ENCODE measurements around the gene ST8SIA6.
"Not testable (repeated sequence)": the region's sequence is repeated elsewhere in the genome, so short reads cannot be mapped to it uniquely, and the experiment has no call there.

Gene ST8SIA6

GRCh38 chr10:17456032-17456548, 1.7 kb upstream of the ST8SIA6 start:
- no peak for DNase-seq (ENCODE audit: low spot score)

- DNase-seq (ENCODE audit: low spot score): no peak
Observed at GRCh38 chr10:17455015-17455520, 673 bp upstream of the ST8SIA6 start.

GRCh38 chr10:17453373-17454091, 863 bp downstream of the ST8SIA6 start:
- peak; percentile 64 for DNase-seq (ENCODE audit: low spot score)

GRCh38 chr10:17453035-17453372, 1.4 kb downstream of the ST8SIA6 start:
- DNase-seq (ENCODE audit: low spot score): no peak

GRCh38 chr10:17452060-17452841, 2.1 kb downstream of the ST8SIA6 start:
- no peak for DNase-seq (ENCODE audit: low spot score)

- DNase-seq (ENCODE audit: low spot score): no peak
Observed at GRCh38 chr10:17450024-17450423, 4.4 kb downstream of the ST8SIA6 start.

GRCh38 chr10:17445400-17445998, 8.9 kb downstream of the ST8SIA6 start:
- no peak for DNase-seq (ENCODE audit: low spot score)

GRCh38 chr10:17444388-17444714, 10.0 kb downstream of the ST8SIA6 start:
- DNase-seq (ENCODE audit: low spot score): no peak

GRCh38 chr10:17443707-17444387, 10.5 kb downstream of the ST8SIA6 start:
- no peak for DNase-seq (ENCODE audit: low spot score)

- no peak for DNase-seq (ENCODE audit: low spot score)
Observed at GRCh38 chr10:17438583-17438982, 15.8 kb downstream of the ST8SIA6 start.

- DNase-seq (ENCODE audit: low spot score): not testable (repeated sequence)
Observed at GRCh38 chr10:17436578-17436977, 17.8 kb downstream of the ST8SIA6 start.

GRCh38 chr10:17435953-17436352, 18.4 kb downstream of the ST8SIA6 start:
- no peak for DNase-seq (ENCODE audit: low spot score)

GRCh38 chr10:17435187-17435586, 19.2 kb downstream of the ST8SIA6 start:
- DNase-seq (ENCODE audit: low spot score): no peak

- no peak for DNase-seq (ENCODE audit: low spot score)
Observed at GRCh38 chr10:17432723-17433122, 21.7 kb downstream of the ST8SIA6 start.

GRCh38 chr10:17431871-17432311, 22.5 kb downstream of the ST8SIA6 start:
- DNase-seq (ENCODE audit: low spot score): no peak

- DNase-seq (ENCODE audit: low spot score): peak; percentile 66
Observed at GRCh38 chr10:17430647-17431355, 23.6 kb downstream of the ST8SIA6 start.

- DNase-seq (ENCODE audit: low spot score): no peak
Observed at GRCh38 chr10:17429490-17429889, 24.9 kb downstream of the ST8SIA6 start.

- no peak for DNase-seq (ENCODE audit: low spot score)
Observed at GRCh38 chr10:17428351-17429097, 25.9 kb downstream of the ST8SIA6 start.

- DNase-seq (ENCODE audit: low spot score): no peak
Observed at GRCh38 chr10:17427666-17428350, 26.6 kb downstream of the ST8SIA6 start.

GRCh38 chr10:17427201-17427600, 27.2 kb downstream of the ST8SIA6 start:
- no peak for DNase-seq (ENCODE audit: low spot score)

All from iPS-NIHi11 (cell line).